HEK293 (cell line): ENCODE results near the gene ACVR1.

Source experiments
- CTCF ChIP-seq: fragments of 450-650 bp; formaldehyde crosslinking; IDR thresholded peaks from 2 replicates; pipeline ENCODE4 v1.5.1; 2016; ENCODE audit warnings: missing biosample characterization, missing genetic modification characterization
- GLIS2 ChIP-seq: fragments of 450-650 bp; formaldehyde crosslinking; IDR thresholded peaks from 2 replicates; pipeline ENCODE4 v1.5.1; 2016; ENCODE audit warnings: missing biosample characterization, missing genetic modification characterization
- KLF8 ChIP-seq: fragments of 450-650 bp; formaldehyde crosslinking; IDR thresholded peaks from 2 replicates; pipeline ENCODE4 v1.5.1; 2016; ENCODE audit warnings: missing biosample characterization, missing genetic modification characterization
- KLF9 ChIP-seq: fragments of 450-650 bp; formaldehyde crosslinking; IDR thresholded peaks from 2 replicates; pipeline ENCODE4 v1.5.1; 2016; ENCODE audit warnings: missing biosample characterization, missing genetic modification characterization, low read depth
- OSR2 ChIP-seq: fragments of 450-650 bp; formaldehyde crosslinking; IDR thresholded peaks from 2 replicates; pipeline ENCODE4 v1.5.1; 2016; ENCODE audit warnings: missing biosample characterization, missing genetic modification characterization
- OVOL3 ChIP-seq: fragments of 450-650 bp; formaldehyde crosslinking; IDR thresholded peaks from 2 replicates; pipeline ENCODE4 v1.5.1; 2016; ENCODE audit warnings: missing biosample characterization, missing genetic modification characterization
- SP3 ChIP-seq: fragments of 450-650 bp; formaldehyde crosslinking; IDR thresholded peaks from 2 replicates; pipeline ENCODE4 v1.5.1; 2016; ENCODE audit warnings: missing biosample characterization, missing genetic modification characterization
- SP7 ChIP-seq: fragments of 450-650 bp; formaldehyde crosslinking; IDR thresholded peaks from 2 replicates; pipeline ENCODE4 v1.5.1; 2016; ENCODE audit warnings: missing biosample characterization, missing genetic modification characterization
- WT1 ChIP-seq: fragments of 450-650 bp; formaldehyde crosslinking; IDR thresholded peaks from 2 replicates; pipeline ENCODE4 v1.5.1; 2016; ENCODE audit warnings: missing biosample characterization, missing genetic modification characterization
- ZBTB17 ChIP-seq: fragments of 450-650 bp; formaldehyde crosslinking; IDR thresholded peaks from 2 replicates; pipeline ENCODE4 v1.5.1; 2016; ENCODE audit warnings: missing biosample characterization, missing genetic modification characterization
- ZBTB20 ChIP-seq: fragments of 450-650 bp; formaldehyde crosslinking; IDR thresholded peaks from 2 replicates; pipeline ENCODE4 v1.5.1; 2016; ENCODE audit warnings: missing biosample characterization, missing genetic modification characterization
- ZBTB26 ChIP-seq: fragments of 450-650 bp; formaldehyde crosslinking; optimal IDR thresholded peaks from 2 replicates; pipeline ENCODE3; 2016; ENCODE audit warnings: missing biosample characterization, mild to moderate bottlenecking, missing genetic modification characterization
- ZFP37 ChIP-seq: fragments of 450-650 bp; formaldehyde crosslinking; IDR thresholded peaks from 2 replicates; pipeline ENCODE4 v1.5.1; 2016; ENCODE audit warnings: missing biosample characterization, missing genetic modification characterization
- ZNF114 ChIP-seq: fragments of 450-650 bp; formaldehyde crosslinking; IDR thresholded peaks from 2 replicates; pipeline ENCODE4 v1.5.0; 2017; ENCODE audit warnings: missing biosample characterization, missing genetic modification characterization
- ZNF2 ChIP-seq: fragments of 450-650 bp; formaldehyde crosslinking; IDR thresholded peaks from 2 replicates; pipeline ENCODE4 v1.5.1; 2016; ENCODE audit warnings: missing biosample characterization, missing genetic modification characterization
- ZNF324 ChIP-seq: fragments of 450-650 bp; formaldehyde crosslinking; IDR thresholded peaks from 2 replicates; pipeline ENCODE4 v1.5.1; 2016; ENCODE audit warnings: missing biosample characterization, missing genetic modification characterization
- ZNF366 ChIP-seq: fragments of 450-650 bp; formaldehyde crosslinking; conservative IDR thresholded peaks from 2 replicates; pipeline ENCODE4 v1.5.1; 2016; ENCODE audit warnings: missing biosample characterization, missing genetic modification characterization
- ZNF394 ChIP-seq: fragments of 450-650 bp; formaldehyde crosslinking; IDR thresholded peaks from 2 replicates; pipeline ENCODE4 v1.5.1; 2016; ENCODE audit warnings: missing biosample characterization, missing genetic modification characterization, mild to moderate bottlenecking, moderate library complexity, borderline replicate concordance
- ZNF398 ChIP-seq: fragments of 450-650 bp; formaldehyde crosslinking; IDR thresholded peaks from 2 replicates; pipeline ENCODE4 v1.5.1; 2017; ENCODE audit warnings: missing biosample characterization, missing genetic modification characterization
- ZNF610 ChIP-seq: fragments of 450-650 bp; formaldehyde crosslinking; IDR thresholded peaks from 2 replicates; pipeline ENCODE4 v1.5.1; 2016; ENCODE audit warnings: missing biosample characterization, missing genetic modification characterization, borderline replicate concordance
- ZNF629 ChIP-seq: fragments of 450-650 bp; formaldehyde crosslinking; IDR thresholded peaks from 2 replicates; pipeline ENCODE4 v1.5.1; 2017; ENCODE audit warnings: missing biosample characterization, missing genetic modification characterization
- ZNF660 ChIP-seq: fragments of 450-650 bp; IDR thresholded peaks from 2 replicates; pipeline ENCODE4 v1.5.1; 2018; ENCODE audit warnings: missing biosample characterization, mild to moderate bottlenecking, missing genetic modification characterization
- ZNF768 ChIP-seq: fragments of 450-650 bp; formaldehyde crosslinking; IDR thresholded peaks from 2 replicates; pipeline ENCODE4 v1.5.1; 2018; ENCODE audit warnings: missing biosample characterization, mild to moderate bottlenecking, missing genetic modification characterization
- TF ChIP-seq, protein P1 (sequence below): fragments of 450-650 bp; IDR thresholded peaks from 2 replicates; pipeline ENCODE4 v1.5.1; 2018; ENCODE audit warnings: missing biosample characterization, missing genetic modification characterization
- TF ChIP-seq, protein P2 (sequence below): fragments of 450-650 bp; formaldehyde crosslinking; IDR thresholded peaks from 2 replicates; pipeline ENCODE4 v1.5.1; 2016; ENCODE audit warnings: missing biosample characterization, missing genetic modification characterization

Gene ACVR1

DNA sequence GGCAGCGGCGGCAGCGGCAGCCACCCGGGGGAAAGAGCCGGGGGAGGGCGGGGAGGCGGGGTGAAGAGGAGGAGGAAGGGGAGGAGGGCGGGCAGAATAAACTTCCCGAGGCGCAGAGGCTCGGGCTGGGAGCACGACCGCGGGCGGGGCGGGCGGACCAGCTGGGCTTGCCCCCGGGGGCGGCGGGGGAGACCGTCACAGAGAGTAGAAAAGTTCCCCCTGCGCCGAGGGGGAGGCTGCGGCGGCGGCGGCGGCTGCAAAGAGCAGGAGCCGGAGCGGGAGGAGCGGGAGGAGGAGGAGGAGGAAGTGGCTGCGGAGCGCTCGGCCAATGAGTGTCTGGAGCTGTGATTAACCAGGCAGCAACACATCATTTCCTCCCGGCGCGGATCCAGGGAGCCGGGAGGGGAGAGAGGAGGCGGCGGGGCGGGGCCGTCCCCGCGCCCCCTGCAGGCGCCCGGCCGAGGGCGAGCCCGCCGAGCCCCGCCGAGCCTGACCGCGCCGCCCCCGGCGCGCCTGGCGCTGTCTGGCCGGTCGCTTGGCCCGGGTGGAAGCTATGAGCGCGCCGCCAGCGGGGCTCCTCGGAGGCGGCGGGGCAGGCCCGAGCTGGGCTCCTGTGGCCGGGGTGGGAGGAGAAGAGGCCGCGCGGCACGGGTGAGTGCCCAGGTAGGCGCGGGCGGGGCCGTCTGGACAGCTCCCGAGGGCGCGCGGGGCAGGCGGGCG lies at the start of gene ACVR1 (continued):
- TF ChIP-seq ZNF366 (tag by site-specific recombination), result 0 out of 2 replicates have a peak, but pooled peaks have one; percentile 45
- peak; percentile 98 for TF ChIP-seq ZNF398 (tag by site-specific recombination)
- peak; percentile 67 for TF ChIP-seq ZBTB26 (tag by site-specific recombination)
- no peak for TF ChIP-seq OVOL3 (tag by site-specific recombination)
- no peak for TF ChIP-seq ZNF114 (tag by site-specific recombination)
- peak; percentile 42; the same call in 1 of the 2 replicates for TF ChIP-seq OSR2 (tag by site-specific recombination)
- TF ChIP-seq ZNF610 (tag by site-specific recombination), result peak; percentile 57; the same call in 1 of the 2 replicates
- TF ChIP-seq ZFP37 (tag by site-specific recombination), result 0 out of 2 replicates have a peak, but pooled peaks have one; percentile 36
- peak; percentile 81 for TF ChIP-seq GLIS2 (tag by site-specific recombination)
- TF ChIP-seq ZNF629, result peak; percentile 38; the same call in 1 of the 2 replicates
- TF ChIP-seq CTCF (tag by site-specific recombination), result peak; percentile 57; the same call in 1 of the 2 replicates
- peak; percentile 32; the same call in 1 of the 2 replicates for TF ChIP-seq ZBTB17 (tag by site-specific recombination)
- peak; percentile 53; the same call in 1 of the 2 replicates for TF ChIP-seq KLF9 (tag by site-specific recombination)
- peak; percentile 73 for TF ChIP-seq SP7 (tag by site-specific recombination)
- TF ChIP-seq ZNF660 (tag by site-specific recombination), result peak; percentile 54; the same call in 1 of the 2 replicates
- peak; percentile 10; the same call in 1 of the 2 replicates for TF ChIP-seq ZBTB20 (tag by site-specific recombination)
- TF ChIP-seq ZNF2, result no peak
- TF ChIP-seq, protein P1, sequence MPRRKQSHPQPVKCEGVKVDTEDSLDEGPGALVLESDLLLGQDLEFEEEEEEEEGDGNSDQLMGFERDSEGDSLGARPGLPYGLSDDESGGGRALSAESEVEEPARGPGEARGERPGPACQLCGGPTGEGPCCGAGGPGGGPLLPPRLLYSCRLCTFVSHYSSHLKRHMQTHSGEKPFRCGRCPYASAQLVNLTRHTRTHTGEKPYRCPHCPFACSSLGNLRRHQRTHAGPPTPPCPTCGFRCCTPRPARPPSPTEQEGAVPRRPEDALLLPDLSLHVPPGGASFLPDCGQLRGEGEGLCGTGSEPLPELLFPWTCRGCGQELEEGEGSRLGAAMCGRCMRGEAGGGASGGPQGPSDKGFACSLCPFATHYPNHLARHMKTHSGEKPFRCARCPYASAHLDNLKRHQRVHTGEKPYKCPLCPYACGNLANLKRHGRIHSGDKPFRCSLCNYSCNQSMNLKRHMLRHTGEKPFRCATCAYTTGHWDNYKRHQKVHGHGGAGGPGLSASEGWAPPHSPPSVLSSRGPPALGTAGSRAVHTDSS (tag by site-specific recombination), result peak; percentile 84
- peak; percentile 79; the same call in 1 of the 2 replicates for TF ChIP-seq KLF8 (tag by site-specific recombination)
- TF ChIP-seq, protein P2, sequence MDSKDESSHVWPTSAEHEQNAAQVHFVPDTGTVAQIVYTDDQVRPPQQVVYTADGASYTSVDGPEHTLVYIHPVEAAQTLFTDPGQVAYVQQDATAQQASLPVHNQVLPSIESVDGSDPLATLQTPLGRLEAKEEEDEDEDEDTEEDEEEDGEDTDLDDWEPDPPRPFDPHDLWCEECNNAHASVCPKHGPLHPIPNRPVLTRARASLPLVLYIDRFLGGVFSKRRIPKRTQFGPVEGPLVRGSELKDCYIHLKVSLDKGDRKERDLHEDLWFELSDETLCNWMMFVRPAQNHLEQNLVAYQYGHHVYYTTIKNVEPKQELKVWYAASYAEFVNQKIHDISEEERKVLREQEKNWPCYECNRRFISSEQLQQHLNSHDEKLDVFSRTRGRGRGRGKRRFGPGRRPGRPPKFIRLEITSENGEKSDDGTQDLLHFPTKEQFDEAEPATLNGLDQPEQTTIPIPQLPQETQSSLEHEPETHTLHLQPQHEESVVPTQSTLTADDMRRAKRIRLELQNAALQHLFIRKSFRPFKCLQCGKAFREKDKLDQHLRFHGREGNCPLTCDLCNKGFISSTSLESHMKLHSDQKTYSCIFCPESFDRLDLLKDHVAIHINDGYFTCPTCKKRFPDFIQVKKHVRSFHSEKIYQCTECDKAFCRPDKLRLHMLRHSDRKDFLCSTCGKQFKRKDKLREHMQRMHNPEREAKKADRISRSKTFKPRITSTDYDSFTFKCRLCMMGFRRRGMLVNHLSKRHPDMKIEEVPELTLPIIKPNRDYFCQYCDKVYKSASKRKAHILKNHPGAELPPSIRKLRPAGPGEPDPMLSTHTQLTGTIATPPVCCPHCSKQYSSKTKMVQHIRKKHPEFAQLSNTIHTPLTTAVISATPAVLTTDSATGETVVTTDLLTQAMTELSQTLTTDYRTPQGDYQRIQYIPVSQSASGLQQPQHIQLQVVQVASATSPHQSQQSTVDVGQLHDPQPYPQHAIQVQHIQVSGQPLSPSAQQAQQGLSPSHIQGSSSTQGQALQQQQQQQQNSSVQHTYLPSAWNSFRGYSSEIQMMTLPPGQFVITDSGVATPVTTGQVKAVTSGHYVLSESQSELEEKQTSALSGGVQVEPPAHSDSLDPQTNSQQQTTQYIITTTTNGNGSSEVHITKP (tag by site-specific recombination), result peak; percentile 76
- peak; percentile 79 for TF ChIP-seq SP3 (tag by site-specific recombination)
- peak; percentile 42; the same call in 1 of the 2 replicates for TF ChIP-seq ZNF394 (tag by site-specific recombination)
- no peak for TF ChIP-seq ZNF768 (tag by site-specific recombination)
- TF ChIP-seq ZNF324 (tag by site-specific recombination), result peak; percentile 42; the same call in 1 of the 2 replicates
- TF ChIP-seq WT1 (tag by site-specific recombination), result 0 out of 2 replicates have a peak, but pooled peaks have one; percentile 28
